ENCODE measurements around the gene MAN2A1.

The MAN2A1 gene

GRCh38 chr5:109655841-109656240 lies 33.9 kb upstream of the MAN2A1 start:
- H3K27me3 ChIP-seq (ENCODE audit: control insufficient read depth, insufficient read depth, low read length) = no peaks in the 10 kb centered on the region
- no peak overlapping the region for H3K4me3 ChIP-seq (ENCODE audit: low read depth, low read length)
- no peaks in the 10 kb centered on the region for H3K9me3 ChIP-seq (ENCODE audit: control insufficient read depth, insufficient read depth, low read depth, low read length)
- H3K9ac ChIP-seq (ENCODE audit: low read length) = no peak overlapping the region
- H3K4me1 ChIP-seq (ENCODE audit: control insufficient read depth, insufficient read depth, low read length) = no peaks in the 10 kb centered on the region
- H3K36me3 ChIP-seq (ENCODE audit: control insufficient read depth, insufficient read depth, low read length) = no peaks in the 10 kb centered on the region
- no peak overlapping the region for H3K27ac ChIP-seq (ENCODE audit: low read depth, low read length)

DNA sequence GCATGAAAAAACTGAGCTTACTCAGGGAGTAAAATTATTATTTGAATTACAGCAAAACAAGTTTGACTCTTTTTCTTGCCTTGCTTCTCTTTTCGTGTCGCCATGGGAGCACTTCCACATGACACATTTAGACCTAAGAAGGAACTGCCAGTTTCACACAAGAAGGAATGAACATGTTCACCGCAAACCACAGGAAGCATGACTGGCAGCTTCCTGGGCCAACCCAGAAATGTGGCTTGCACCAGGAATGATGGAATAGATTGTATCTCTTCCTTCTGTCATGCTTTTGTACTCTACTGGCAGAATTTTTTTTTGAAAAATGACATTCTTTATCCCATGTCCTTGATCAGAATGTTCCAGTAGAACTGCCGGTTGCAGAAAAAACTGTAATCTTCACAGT lies 32.9 kb upstream of the MAN2A1 start:
- no peak overlapping the region for H3K27ac ChIP-seq (ENCODE audit: low read depth, low read length)

GRCh38 chr5:109659901-109660300 lies 29.8 kb upstream of the MAN2A1 start:
- no peak overlapping the region for H3K27ac ChIP-seq (ENCODE audit: low read depth, low read length)
- H3K9ac ChIP-seq (ENCODE audit: low read length) = no peak overlapping the region
- H3K36me3 ChIP-seq (ENCODE audit: control insufficient read depth, insufficient read depth, low read length) = no peaks in the 10 kb centered on the region
- no peaks in the 10 kb centered on the region for H3K9me3 ChIP-seq (ENCODE audit: control insufficient read depth, insufficient read depth, low read depth, low read length)
- H3K27me3 ChIP-seq (ENCODE audit: control insufficient read depth, insufficient read depth, low read length) = no peaks in the 10 kb centered on the region
- no peaks in the 10 kb centered on the region for H3K4me1 ChIP-seq (ENCODE audit: control insufficient read depth, insufficient read depth, low read length)
- no peak overlapping the region for H3K4me3 ChIP-seq (ENCODE audit: low read depth, low read length)

More for the DNA sequence above, 32.9 kb upstream of the MAN2A1 start:
- Histone ChIP-seq H3K27me3 (ENCODE audit: control insufficient read depth, insufficient read depth, low read length) (no peaks in the 10 kb centered on the region), H3K9me3 (ENCODE audit: control insufficient read depth, insufficient read depth, low read depth, low read length) (no peaks in the 10 kb centered on the region), H3K4me1 (ENCODE audit: control insufficient read depth, insufficient read depth, low read length) (no peaks in the 10 kb centered on the region), H3K9ac (ENCODE audit: low read length) (no peak overlapping the region), H3K4me3 (ENCODE audit: low read depth, low read length) (no peak overlapping the region), H3K36me3 (ENCODE audit: control insufficient read depth, insufficient read depth, low read length) (no peaks in the 10 kb centered on the region)

DNA sequence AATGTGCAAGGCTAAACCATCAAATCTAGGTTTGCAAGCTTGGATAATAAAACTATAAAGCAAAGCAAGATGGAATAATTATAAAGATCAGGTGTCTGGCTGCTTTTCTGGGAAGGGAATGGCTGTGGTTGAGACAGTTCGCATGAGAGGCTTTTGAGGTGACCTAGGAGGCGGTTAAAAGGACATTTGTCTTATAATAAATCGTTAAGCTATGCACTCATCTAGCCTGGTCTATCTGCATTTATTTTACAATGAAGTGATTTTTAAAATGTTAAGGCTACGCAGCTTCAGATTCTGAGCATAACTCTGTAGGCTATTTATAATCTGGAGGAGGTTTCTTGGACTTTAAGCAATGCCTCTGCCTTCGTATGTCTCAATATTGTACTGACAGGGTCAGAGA lies 29.4 kb upstream of the MAN2A1 start:
- Histone ChIP-seq H3K4me3 (ENCODE audit: low read depth, low read length) (no peak overlapping the region), H3K9me3 (ENCODE audit: control insufficient read depth, insufficient read depth, low read depth, low read length) (no peaks in the 10 kb centered on the region), H3K4me1 (ENCODE audit: control insufficient read depth, insufficient read depth, low read length) (no peaks in the 10 kb centered on the region)

GRCh38 chr5:109668237-109668636 lies 21.5 kb upstream of the MAN2A1 start:
- no peak overlapping the region for H3K27ac ChIP-seq (ENCODE audit: low read depth, low read length)

More for the DNA sequence above, 29.4 kb upstream of the MAN2A1 start:
- Histone ChIP-seq H3K27me3 (ENCODE audit: control insufficient read depth, insufficient read depth, low read length) (no peaks in the 10 kb centered on the region), H3K9ac (ENCODE audit: low read length) (no peak overlapping the region), H3K27ac (ENCODE audit: low read depth, low read length) (no peak overlapping the region), H3K36me3 (ENCODE audit: control insufficient read depth, insufficient read depth, low read length) (no peaks in the 10 kb centered on the region)

DNA sequence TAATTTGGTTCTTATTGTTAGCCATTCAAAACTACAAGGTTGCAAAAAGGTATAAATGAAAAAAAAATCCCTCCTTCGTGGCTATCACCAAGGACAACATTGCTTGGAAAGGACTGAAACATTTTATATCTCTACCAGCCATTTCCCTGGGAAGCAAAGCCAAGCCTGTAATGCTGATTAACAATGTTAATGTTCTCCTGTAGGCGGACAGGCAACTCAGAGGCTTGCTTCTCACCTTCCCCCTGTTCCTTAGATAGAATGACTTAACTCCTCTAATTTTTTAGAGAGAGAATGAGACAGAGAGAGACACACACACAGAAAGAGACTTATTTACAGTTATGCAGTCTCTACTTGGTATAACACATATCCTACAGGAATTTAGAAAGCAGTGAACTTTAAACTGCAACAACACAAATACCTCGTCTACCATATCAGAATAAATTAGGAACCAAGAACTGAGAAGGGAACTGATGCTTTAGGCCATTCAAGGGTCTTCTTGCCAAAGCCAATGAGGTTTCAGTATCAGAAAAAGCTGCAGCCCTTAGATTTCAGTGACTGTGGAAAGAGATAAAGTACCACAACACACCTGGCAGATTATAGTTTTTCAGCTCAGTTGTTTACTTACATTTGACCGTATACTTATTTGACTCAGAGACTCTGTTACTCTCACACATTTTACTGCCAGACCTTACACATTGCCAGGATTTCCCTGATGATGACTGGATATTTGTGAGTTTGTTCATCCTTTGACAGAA lies 20.9 kb upstream of the MAN2A1 start:
- Histone ChIP-seq H3K4me1 (ENCODE audit: control insufficient read depth, insufficient read depth, low read length) (no peaks in the 10 kb centered on the region), H3K36me3 (ENCODE audit: control insufficient read depth, insufficient read depth, low read length) (no peaks in the 10 kb centered on the region), H3K27ac (ENCODE audit: low read depth, low read length) (no peak overlapping the region), H3K4me3 (ENCODE audit: low read depth, low read length) (no peak overlapping the region), H3K9me3 (ENCODE audit: control insufficient read depth, insufficient read depth, low read depth, low read length) (no peaks in the 10 kb centered on the region), H3K9ac (ENCODE audit: low read length) (no peak overlapping the region), H3K27me3 (ENCODE audit: control insufficient read depth, insufficient read depth, low read length) (no peaks in the 10 kb centered on the region)

More at GRCh38 chr5:109668237-109668636, 21.5 kb upstream of the MAN2A1 start:
- Histone ChIP-seq H3K4me3 (ENCODE audit: low read depth, low read length) (no peak overlapping the region), H3K9me3 (ENCODE audit: control insufficient read depth, insufficient read depth, low read depth, low read length) (no peaks in the 10 kb centered on the region), H3K9ac (ENCODE audit: low read length) (no peak overlapping the region), H3K4me1 (ENCODE audit: control insufficient read depth, insufficient read depth, low read length) (no peaks in the 10 kb centered on the region), H3K27me3 (ENCODE audit: control insufficient read depth, insufficient read depth, low read length) (no peaks in the 10 kb centered on the region), H3K36me3 (ENCODE audit: control insufficient read depth, insufficient read depth, low read length) (no peaks in the 10 kb centered on the region)

DNA sequence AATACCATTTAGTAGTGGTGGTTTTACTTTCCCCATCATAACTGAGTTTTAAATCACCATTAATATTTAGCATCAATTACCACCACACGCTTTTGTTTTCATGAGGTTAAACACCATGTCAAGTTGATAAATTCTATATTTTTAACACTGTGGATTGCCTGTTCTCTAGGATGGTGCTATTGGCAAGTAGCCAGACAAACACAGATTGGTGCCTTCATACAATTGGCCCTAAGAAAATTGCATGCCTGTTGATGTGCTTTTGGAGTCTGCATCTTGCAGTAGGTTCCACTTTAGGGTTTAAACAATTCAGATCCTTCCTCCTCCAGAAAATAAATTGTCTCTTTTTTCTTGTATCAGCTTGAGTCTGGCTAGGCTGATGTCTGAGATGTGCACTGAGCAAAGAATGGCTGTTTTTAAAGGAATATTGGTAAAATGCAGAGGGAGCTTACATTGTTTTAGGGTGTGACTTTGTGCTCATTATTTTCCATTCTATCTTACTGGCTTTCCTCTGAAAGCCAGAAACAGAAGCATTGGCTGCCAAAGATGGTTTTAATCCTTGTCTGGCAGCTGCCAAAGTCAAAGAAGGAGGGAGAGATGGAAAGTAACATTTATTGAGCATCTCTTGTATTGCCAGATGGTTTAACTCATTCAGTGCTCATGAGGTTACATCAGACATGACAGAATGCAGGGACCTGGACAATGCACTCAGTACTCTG lies 19.6 kb upstream of the MAN2A1 start:
- Histone ChIP-seq H3K27me3 (ENCODE audit: control insufficient read depth, insufficient read depth, low read length) (no peaks in the 10 kb centered on the region), H3K36me3 (ENCODE audit: control insufficient read depth, insufficient read depth, low read length) (no peaks in the 10 kb centered on the region), H3K4me1 (ENCODE audit: control insufficient read depth, insufficient read depth, low read length) (no peaks in the 10 kb centered on the region), H3K9ac (ENCODE audit: low read length) (no peak overlapping the region), H3K9me3 (ENCODE audit: control insufficient read depth, insufficient read depth, low read depth, low read length) (no peaks in the 10 kb centered on the region), H3K4me3 (ENCODE audit: low read depth, low read length) (no peak overlapping the region), H3K27ac (ENCODE audit: low read depth, low read length) (no peak overlapping the region)

GRCh38 chr5:109671136-109671535 lies 18.6 kb upstream of the MAN2A1 start:
- no peak overlapping the region for H3K27ac ChIP-seq (ENCODE audit: low read depth, low read length)
- H3K4me1 ChIP-seq (ENCODE audit: control insufficient read depth, insufficient read depth, low read length) = 0 out of 2 replicates have a peak, but pooled peaks cover 2% of the 10 kb centered on the region
- H3K9ac ChIP-seq (ENCODE audit: low read length) = no peak overlapping the region
- no peaks in the 10 kb centered on the region for H3K27me3 ChIP-seq (ENCODE audit: control insufficient read depth, insufficient read depth, low read length)
- no peak overlapping the region for H3K4me3 ChIP-seq (ENCODE audit: low read depth, low read length)
- no peaks in the 10 kb centered on the region for H3K36me3 ChIP-seq (ENCODE audit: control insufficient read depth, insufficient read depth, low read length)
- H3K9me3 ChIP-seq (ENCODE audit: control insufficient read depth, insufficient read depth, low read depth, low read length) = no peaks in the 10 kb centered on the region

- H3K27ac ChIP-seq (ENCODE audit: low read depth, low read length) = no peak overlapping the region
- no peaks in the 10 kb centered on the region for H3K9me3 ChIP-seq (ENCODE audit: control insufficient read depth, insufficient read depth, low read depth, low read length)
- 0 out of 2 replicates have a peak, but pooled peaks cover 2% of the 10 kb centered on the region for H3K4me1 ChIP-seq (ENCODE audit: control insufficient read depth, insufficient read depth, low read length)
- no peak overlapping the region for H3K9ac ChIP-seq (ENCODE audit: low read length)
- no peaks in the 10 kb centered on the region for H3K36me3 ChIP-seq (ENCODE audit: control insufficient read depth, insufficient read depth, low read length)
- no peak overlapping the region for H3K4me3 ChIP-seq (ENCODE audit: low read depth, low read length)
- no peaks in the 10 kb centered on the region for H3K27me3 ChIP-seq (ENCODE audit: control insufficient read depth, insufficient read depth, low read length)
Measured at GRCh38 chr5:109674596-109674995, 15.1 kb upstream of the MAN2A1 start.

DNA sequence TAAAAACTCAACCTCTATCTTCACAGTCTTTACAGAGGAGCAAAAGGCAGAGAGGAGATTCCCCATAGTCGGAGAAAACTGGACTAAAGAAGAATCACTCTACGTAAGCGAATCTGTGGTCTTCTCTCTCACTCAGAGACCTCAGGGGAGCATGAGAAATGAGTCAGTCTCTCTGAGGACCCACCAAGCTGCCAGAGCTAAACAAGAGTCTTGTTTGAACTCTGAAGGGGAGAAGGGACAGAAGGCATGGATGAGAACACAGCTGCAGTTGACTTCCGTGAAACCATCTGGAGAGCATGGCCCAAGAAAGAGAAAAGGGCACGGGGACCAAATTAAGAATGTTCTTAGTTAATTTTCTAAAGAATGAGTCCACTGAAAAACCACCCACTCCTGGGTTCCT lies 12.8 kb upstream of the MAN2A1 start:
- no peak overlapping the region for H3K27ac ChIP-seq (ENCODE audit: low read depth, low read length)
- no peaks in the 10 kb centered on the region for H3K36me3 ChIP-seq (ENCODE audit: control insufficient read depth, insufficient read depth, low read length)
- no peaks in the 10 kb centered on the region for H3K9me3 ChIP-seq (ENCODE audit: control insufficient read depth, insufficient read depth, low read depth, low read length)
- 0 out of 2 replicates have a peak, but pooled peaks cover 2% of the 10 kb centered on the region for H3K4me1 ChIP-seq (ENCODE audit: control insufficient read depth, insufficient read depth, low read length)
- H3K9ac ChIP-seq (ENCODE audit: low read length) = no peak overlapping the region
- no peak overlapping the region for H3K4me3 ChIP-seq (ENCODE audit: low read depth, low read length)
- no peaks in the 10 kb centered on the region for H3K27me3 ChIP-seq (ENCODE audit: control insufficient read depth, insufficient read depth, low read length)

GRCh38 chr5:109678447-109678846 lies 11.3 kb upstream of the MAN2A1 start:
- H3K9ac ChIP-seq (ENCODE audit: low read length) = no peak overlapping the region
- H3K4me1 ChIP-seq (ENCODE audit: control insufficient read depth, insufficient read depth, low read length) = peaks cover 6% of the 10 kb centered on the region; the same call in 1 of the 2 replicates
- no peaks in the 10 kb centered on the region for H3K9me3 ChIP-seq (ENCODE audit: control insufficient read depth, insufficient read depth, low read depth, low read length)
- no peaks in the 10 kb centered on the region for H3K27me3 ChIP-seq (ENCODE audit: control insufficient read depth, insufficient read depth, low read length)
- H3K36me3 ChIP-seq (ENCODE audit: control insufficient read depth, insufficient read depth, low read length) = no peaks in the 10 kb centered on the region
- no peak overlapping the region for H3K27ac ChIP-seq (ENCODE audit: low read depth, low read length)
- no peak overlapping the region for H3K4me3 ChIP-seq (ENCODE audit: low read depth, low read length)
